Stimulated activated naive CD8-positive, alpha-beta T cell treated with anti-CD3 and anti-CD28 coated beads, Interleukin-15, Interleukin-2, amounts not matched to agents 100 ng/mL and 50 ng/mL, for 24 hours (primary cell): ENCODE results near the gene MTX2.

Experiments
- H3K27ac Mint-ChIP-seq: one replicate; pipeline ENCODE4 v1.8.0; 2021; ENCODE audit warnings: mild to moderate bottlenecking, mixed read lengths
- H3K27me3 Mint-ChIP-seq: one replicate; pipeline ENCODE4 v1.8.0; 2021; ENCODE audit warnings: mixed read lengths
- H3K36me3 Mint-ChIP-seq: one replicate; pipeline ENCODE4 v1.8.0; 2021; ENCODE audit warnings: low read depth, mixed read lengths
- H3K4me1 Mint-ChIP-seq: one replicate; pipeline ENCODE4 v1.8.0; 2021; ENCODE audit warnings: low read depth, mixed read lengths
- H3K4me3 Mint-ChIP-seq: one replicate; pipeline ENCODE4 v1.8.0; 2021; ENCODE audit warnings: mild to moderate bottlenecking, mixed read lengths
- H3K9me3 Mint-ChIP-seq: one replicate; pipeline ENCODE4 v1.8.0; 2021; ENCODE audit warnings: mixed read lengths

The MTX2 gene

DNA sequence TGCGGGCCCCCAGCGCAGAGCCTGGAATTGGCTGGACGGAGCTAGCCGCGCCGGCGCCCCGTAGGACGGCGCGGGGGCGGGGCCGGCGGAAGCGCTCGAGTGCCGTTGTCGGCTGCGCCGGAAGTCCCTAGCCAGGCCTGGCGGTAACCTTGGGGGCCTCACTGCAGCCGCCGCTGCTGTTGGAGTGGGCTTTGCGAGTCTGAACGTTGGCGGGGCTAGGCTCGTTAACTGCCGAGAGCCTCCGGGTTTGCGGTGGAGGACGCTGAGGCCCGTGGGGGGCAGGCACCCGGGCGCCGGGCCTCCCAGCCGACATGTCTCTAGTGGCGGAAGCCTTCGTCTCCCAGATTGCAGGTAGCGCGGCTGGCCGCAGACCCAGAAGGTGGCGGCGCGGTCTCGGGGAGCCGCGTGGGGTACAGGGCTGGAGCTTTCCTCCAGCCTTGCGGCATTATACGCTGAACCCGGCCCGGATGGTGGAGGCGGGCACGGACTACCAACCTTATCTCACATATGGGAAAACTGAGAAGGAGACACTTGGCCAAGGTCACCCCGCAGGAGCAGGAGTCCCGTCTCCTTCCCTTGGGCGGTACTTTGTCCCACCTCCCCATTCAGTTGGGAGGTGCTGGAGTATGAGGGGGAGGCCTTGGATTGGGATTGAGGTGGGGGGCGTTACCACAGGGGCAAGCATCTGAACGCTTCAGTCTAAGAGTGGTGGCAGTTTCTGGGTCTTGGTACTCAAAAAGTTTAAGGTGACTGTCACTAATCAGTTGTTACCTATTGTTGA, at the start of gene MTX2:
Gene MTX2 (plus strand): TSS at position 124 of the 781 bp plus-strand sequence. CDS start 188 bp downstream, at position 312.
- Mint-ChIP-seq H3K36me3 (peaks cover 9% of the 10 kb centered on the region), H3K4me3 (peak within 1 kb of the TSS; percentile 97), H3K4me1 (peaks cover 25% of the 10 kb centered on the region), H3K9me3 (no peaks in the 10 kb centered on the region), H3K27ac (peak within 1 kb of the TSS; percentile 94), H3K27me3 (no peaks in the 10 kb centered on the region)

GRCh38 chr2:176227874-176228273, 41.4 kb upstream of the MTX2 start:
- H3K36me3 Mint-ChIP-seq: no peaks in the 10 kb centered on the region
- no peaks in the 10 kb centered on the region for H3K9me3 Mint-ChIP-seq
- no peak overlapping the region for H3K27ac Mint-ChIP-seq
- H3K27me3 Mint-ChIP-seq: peaks cover 65% of the 10 kb centered on the region
- no peak overlapping the region for H3K4me3 Mint-ChIP-seq
- no peaks in the 10 kb centered on the region for H3K4me1 Mint-ChIP-seq

DNA sequence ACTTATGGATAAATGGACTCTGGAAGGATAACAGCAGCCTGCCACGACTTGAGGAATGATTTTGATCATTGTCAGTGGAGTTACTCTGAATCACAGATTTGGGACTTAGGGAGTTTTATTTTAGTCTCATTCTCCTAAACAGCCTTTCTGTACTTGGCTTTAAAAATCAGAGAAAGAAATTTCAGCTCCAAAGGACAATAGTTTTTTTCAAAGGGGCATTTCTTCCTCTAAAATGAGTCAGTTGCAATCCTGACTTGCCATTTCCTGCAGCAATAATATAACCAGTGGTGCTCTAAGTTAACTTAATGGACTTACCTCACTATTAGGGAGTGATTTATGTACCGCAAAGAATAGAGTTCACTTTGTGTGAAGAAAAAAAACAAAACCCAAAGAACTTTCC, 35.1 kb upstream of the MTX2 start:
- H3K4me3 Mint-ChIP-seq: no peak overlapping the region
- H3K4me1 Mint-ChIP-seq: no peaks in the 10 kb centered on the region
- H3K27me3 Mint-ChIP-seq: peaks cover 71% of the 10 kb centered on the region
- no peak overlapping the region for H3K27ac Mint-ChIP-seq
- no peaks in the 10 kb centered on the region for H3K36me3 Mint-ChIP-seq
- H3K9me3 Mint-ChIP-seq: no peaks in the 10 kb centered on the region

GRCh38 chr2:176234940-176235339, 34.3 kb upstream of the MTX2 start:
- H3K27me3 Mint-ChIP-seq: peaks cover 69% of the 10 kb centered on the region
- no peaks in the 10 kb centered on the region for H3K36me3 Mint-ChIP-seq
- H3K4me3 Mint-ChIP-seq: no peak overlapping the region
- no peak overlapping the region for H3K27ac Mint-ChIP-seq
- H3K4me1 Mint-ChIP-seq: no peaks in the 10 kb centered on the region
- H3K9me3 Mint-ChIP-seq: no peaks in the 10 kb centered on the region

DNA sequence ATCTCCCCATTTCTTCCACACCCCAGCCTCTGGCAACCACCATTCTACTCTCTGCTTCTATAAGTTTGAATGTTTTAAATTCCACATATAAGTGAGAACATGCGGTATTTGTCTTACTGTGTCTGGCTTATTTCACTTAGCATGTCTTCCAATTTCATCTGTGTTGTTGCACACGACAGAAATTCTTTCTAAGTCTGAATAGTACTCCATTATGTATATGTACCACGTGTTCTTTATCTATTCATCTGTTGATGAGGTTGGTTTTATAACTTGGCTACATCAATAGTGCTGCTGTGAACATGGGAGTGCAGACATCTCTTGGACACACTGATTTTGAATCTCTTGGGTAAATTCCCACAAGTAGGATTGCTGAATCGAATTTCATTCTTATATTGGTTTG, 31.8 kb upstream of the MTX2 start:
- no peaks in the 10 kb centered on the region for H3K36me3 Mint-ChIP-seq
- H3K27ac Mint-ChIP-seq: no peak overlapping the region
- H3K4me3 Mint-ChIP-seq: no peak overlapping the region
- no peaks in the 10 kb centered on the region for H3K4me1 Mint-ChIP-seq
- H3K9me3 Mint-ChIP-seq: no peaks in the 10 kb centered on the region
- peaks cover 59% of the 10 kb centered on the region for H3K27me3 Mint-ChIP-seq

GRCh38 chr2:176239031-176239430, 30.2 kb upstream of the MTX2 start:
- Mint-ChIP-seq H3K4me3 (no peak overlapping the region), H3K36me3 (no peaks in the 10 kb centered on the region), H3K9me3 (no peaks in the 10 kb centered on the region), H3K4me1 (no peaks in the 10 kb centered on the region), H3K27ac (no peak overlapping the region), H3K27me3 (peaks cover 57% of the 10 kb centered on the region)

- Mint-ChIP-seq H3K4me3 (no peak overlapping the region), H3K27ac (no peak overlapping the region), H3K36me3 (no peaks in the 10 kb centered on the region), H3K27me3 (peaks cover 48% of the 10 kb centered on the region), H3K4me1 (no peaks in the 10 kb centered on the region), H3K9me3 (no peaks in the 10 kb centered on the region)
Measured at GRCh38 chr2:176240301-176240700, 28.9 kb upstream of the MTX2 start.

GRCh38 chr2:176242276-176242675, 27.0 kb upstream of the MTX2 start:
- no peaks in the 10 kb centered on the region for H3K9me3 Mint-ChIP-seq
- H3K27me3 Mint-ChIP-seq: peaks cover 42% of the 10 kb centered on the region
- H3K27ac Mint-ChIP-seq: no peak overlapping the region
- H3K36me3 Mint-ChIP-seq: no peaks in the 10 kb centered on the region
- H3K4me1 Mint-ChIP-seq: no peaks in the 10 kb centered on the region
- H3K4me3 Mint-ChIP-seq: no peak overlapping the region

GRCh38 chr2:176246331-176246730, 22.9 kb upstream of the MTX2 start:
- Mint-ChIP-seq H3K4me1 (no peaks in the 10 kb centered on the region), H3K9me3 (no peaks in the 10 kb centered on the region), H3K27me3 (peaks cover 36% of the 10 kb centered on the region), H3K4me3 (no peak overlapping the region), H3K36me3 (no peaks in the 10 kb centered on the region), H3K27ac (no peak overlapping the region)

GRCh38 chr2:176247859-176248258, 21.4 kb upstream of the MTX2 start:
- Mint-ChIP-seq H3K27ac (no peak overlapping the region), H3K36me3 (no peaks in the 10 kb centered on the region), H3K27me3 (peaks cover 36% of the 10 kb centered on the region), H3K4me1 (no peaks in the 10 kb centered on the region), H3K4me3 (no peak overlapping the region), H3K9me3 (no peaks in the 10 kb centered on the region)

DNA sequence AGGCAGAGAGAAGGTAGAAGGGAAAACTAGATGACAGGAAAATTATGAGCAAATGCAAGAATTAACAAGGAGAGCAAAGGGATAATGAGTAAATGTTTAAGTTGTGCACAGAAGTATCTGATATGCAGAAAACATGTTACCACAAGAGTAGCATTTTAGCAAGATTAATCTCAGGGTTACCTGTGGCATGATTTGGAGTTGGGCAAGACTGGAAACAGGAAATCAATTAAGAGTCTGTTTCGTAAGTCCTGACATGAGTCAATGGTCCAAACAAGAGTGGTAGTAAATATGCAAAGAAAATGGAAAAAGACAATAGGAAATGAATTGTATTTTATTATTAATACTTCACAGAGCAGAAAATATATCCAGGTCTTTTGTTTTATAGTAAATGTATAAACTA, 17.3 kb upstream of the MTX2 start:
- no peak overlapping the region for H3K27ac Mint-ChIP-seq
- no peak overlapping the region for H3K4me3 Mint-ChIP-seq
- no peaks in the 10 kb centered on the region for H3K36me3 Mint-ChIP-seq
- peaks cover 37% of the 10 kb centered on the region for H3K27me3 Mint-ChIP-seq
- no peaks in the 10 kb centered on the region for H3K4me1 Mint-ChIP-seq
- no peaks in the 10 kb centered on the region for H3K9me3 Mint-ChIP-seq

DNA sequence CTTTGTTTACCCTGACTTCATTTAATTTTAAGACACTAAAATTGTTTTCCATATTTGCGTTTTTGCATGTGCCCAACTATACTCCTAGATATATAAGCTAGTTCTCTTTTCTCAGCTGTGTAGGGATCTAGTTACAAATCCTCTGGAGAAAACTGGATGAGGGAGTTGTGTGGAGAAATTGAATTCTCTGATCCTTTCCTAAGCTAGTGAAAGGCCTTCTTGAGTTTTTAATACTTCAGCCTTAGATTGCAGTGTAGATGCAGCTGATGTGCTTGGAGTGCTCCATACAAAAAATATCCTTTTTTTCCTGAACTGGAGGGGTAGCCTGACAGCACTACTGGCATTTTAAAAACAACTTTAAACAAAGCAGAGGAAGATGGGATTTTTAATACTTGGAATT, 8.6 kb upstream of the MTX2 start:
- Mint-ChIP-seq H3K27me3 (peaks cover 18% of the 10 kb centered on the region), H3K36me3 (no peaks in the 10 kb centered on the region), H3K4me3 (no peak overlapping the region), H3K27ac (no peak overlapping the region), H3K4me1 (no peaks in the 10 kb centered on the region), H3K9me3 (no peaks in the 10 kb centered on the region)

DNA sequence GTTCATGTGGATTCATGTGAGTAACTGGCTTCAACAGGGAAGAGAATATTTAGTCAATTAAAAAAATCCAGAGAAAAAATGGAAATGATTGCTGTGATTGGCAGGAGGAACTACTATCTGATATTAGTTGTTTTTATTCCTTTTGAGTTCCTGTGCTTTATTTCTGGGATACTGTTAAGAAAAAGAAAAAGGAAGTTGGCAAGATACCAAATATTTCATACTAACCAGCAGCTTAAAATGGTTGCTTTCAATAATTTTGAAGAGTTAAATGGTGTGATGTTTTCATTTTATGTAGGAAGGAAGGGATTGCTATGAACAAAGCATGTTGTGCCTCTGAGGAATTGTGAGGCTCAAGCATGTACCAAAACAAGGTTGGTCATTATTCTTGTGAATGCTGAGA, 8.1 kb upstream of the MTX2 start:
- Mint-ChIP-seq H3K27me3 (peaks cover 18% of the 10 kb centered on the region), H3K9me3 (no peaks in the 10 kb centered on the region), H3K27ac (no peak overlapping the region), H3K4me3 (no peak overlapping the region), H3K36me3 (no peaks in the 10 kb centered on the region), H3K4me1 (no peaks in the 10 kb centered on the region)

GRCh38 chr2:176268976-176269318, 295 bp upstream of the MTX2 start:
- Mint-ChIP-seq H3K9me3 (no peaks in the 10 kb centered on the region), H3K27ac (peak overlapping the region; percentile 94), H3K4me3 (peak overlapping the region; percentile 97), H3K36me3 (peaks cover 5% of the 10 kb centered on the region), H3K27me3 (no peaks in the 10 kb centered on the region), H3K4me1 (peaks cover 25% of the 10 kb centered on the region)

DNA sequence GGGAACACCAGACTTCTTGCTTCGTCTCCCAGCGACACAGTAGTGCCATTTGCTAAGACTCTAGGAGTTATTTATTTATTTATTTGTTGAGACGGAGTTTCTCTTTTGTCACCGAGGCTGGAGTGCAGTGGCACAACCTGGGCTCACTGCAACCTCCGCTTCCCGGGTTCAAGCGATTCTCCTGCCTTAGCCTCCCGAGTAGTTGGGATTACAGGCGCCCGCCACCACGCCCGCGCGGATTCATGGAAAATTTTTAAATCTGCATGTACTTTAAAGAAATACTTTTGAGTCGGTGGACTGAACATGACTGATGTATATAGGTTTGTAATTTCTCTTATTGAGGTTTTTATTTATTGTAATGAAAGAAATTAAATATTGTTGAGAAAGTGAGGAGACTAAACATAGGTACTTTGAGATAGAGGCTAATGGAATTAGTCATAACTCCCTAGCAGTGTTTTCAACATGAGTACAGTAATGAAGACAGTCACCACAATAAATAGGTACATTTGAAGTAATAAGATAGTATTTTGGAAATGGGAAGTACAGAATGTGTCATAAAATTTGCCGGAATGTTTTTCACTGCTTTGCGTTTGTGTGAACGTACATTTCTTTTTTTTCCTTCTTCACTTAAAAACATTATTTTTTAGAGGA, 983 bp downstream of the MTX2 start:
- Mint-ChIP-seq H3K9me3 (no peaks in the 10 kb centered on the region), H3K27me3 (no peaks in the 10 kb centered on the region), H3K4me1 (peaks cover 25% of the 10 kb centered on the region), H3K4me3 (peak overlapping the region; percentile 97), H3K36me3 (peaks cover 14% of the 10 kb centered on the region), H3K27ac (peak overlapping the region; percentile 94)
